Measurements from ENCODE around the gene ACTG1. TPM values are rescaled to one million over a fixed set of nuclear protein-coding genes. Genes with fewer than 3 reads are reported as not detected.

The ACTG1 gene
- total RNA-seq, 1 donor from 2014 or later = 4,391 TPM

DNA sequence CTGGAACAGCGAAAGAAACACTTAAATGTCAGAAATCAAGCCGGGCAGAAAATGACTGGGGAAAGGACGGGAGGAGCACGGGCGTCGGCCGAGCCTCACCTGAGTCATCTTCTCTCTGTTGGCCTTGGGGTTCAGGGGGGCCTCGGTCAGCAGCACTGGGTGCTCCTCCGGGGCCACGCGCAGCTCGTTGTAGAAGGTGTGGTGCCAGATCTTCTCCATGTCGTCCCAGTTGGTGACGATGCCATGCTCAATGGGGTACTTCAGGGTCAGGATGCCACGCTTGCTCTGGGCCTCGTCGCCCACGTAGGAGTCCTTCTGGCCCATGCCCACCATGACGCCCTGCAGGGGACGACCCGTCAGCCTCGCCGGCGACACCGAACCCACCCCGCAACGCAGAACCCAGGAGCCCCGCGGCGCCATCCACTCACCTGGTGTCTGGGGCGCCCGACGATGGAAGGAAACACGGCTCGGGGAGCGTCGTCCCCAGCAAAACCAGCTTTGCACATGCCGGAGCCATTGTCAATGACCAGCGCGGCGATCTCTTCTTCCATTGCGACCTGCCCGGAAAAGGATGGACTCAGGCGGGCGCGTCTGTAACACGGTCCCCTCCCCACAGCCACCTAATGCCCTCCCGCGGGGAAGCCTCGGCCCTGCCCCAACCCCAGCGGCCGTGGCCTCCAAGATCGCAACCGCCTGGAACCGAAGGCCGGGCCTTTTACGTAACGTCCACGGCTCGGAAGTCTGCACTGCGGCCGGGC, 616 bp downstream of the ACTG1 start:
- peaks cover 44% of the 10 kb centered on the region for H3K36me3 Mint-ChIP-seq
- peaks cover 39% of the 10 kb centered on the region for H3K4me1 Mint-ChIP-seq
- H3K4me3 Mint-ChIP-seq = peak overlapping the region; percentile 99
- H3K27ac Mint-ChIP-seq = peak overlapping the region; percentile 99
- no peak for DNase-seq (ENCODE audit: low spot score in 2 of 2, unreplicated experiment in 2 of 2)
- TF ChIP-seq, protein P1, sequence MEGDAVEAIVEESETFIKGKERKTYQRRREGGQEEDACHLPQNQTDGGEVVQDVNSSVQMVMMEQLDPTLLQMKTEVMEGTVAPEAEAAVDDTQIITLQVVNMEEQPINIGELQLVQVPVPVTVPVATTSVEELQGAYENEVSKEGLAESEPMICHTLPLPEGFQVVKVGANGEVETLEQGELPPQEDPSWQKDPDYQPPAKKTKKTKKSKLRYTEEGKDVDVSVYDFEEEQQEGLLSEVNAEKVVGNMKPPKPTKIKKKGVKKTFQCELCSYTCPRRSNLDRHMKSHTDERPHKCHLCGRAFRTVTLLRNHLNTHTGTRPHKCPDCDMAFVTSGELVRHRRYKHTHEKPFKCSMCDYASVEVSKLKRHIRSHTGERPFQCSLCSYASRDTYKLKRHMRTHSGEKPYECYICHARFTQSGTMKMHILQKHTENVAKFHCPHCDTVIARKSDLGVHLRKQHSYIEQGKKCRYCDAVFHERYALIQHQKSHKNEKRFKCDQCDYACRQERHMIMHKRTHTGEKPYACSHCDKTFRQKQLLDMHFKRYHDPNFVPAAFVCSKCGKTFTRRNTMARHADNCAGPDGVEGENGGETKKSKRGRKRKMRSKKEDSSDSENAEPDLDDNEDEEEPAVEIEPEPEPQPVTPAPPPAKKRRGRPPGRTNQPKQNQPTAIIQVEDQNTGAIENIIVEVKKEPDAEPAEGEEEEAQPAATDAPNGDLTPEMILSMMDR (IDR thresholded peaks at IDR 0.05; ENCODE audit: unreplicated experiment) = no peak
- peaks cover 3% of the 10 kb centered on the region for H3K9me3 Mint-ChIP-seq
- no peaks in the 10 kb centered on the region for H3K27me3 Mint-ChIP-seq (ENCODE audit: low read depth)

DNA sequence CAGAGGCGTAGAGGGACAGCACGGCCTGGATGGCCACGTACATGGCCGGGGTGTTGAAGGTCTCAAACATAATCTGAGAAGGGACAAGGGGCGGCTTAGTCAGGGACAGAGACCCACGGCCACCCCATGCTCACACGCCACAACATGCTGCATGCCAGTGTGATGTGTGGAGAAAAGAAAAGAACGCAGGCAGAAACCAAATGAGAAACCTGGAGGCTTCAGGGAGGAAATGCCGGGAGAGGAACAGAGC, 1.1 kb downstream of the ACTG1 start:
- TF ChIP-seq, protein P1 (IDR thresholded peaks at IDR 0.05; ENCODE audit: unreplicated experiment) = no peak
- Mint-ChIP-seq H3K36me3 (peaks cover 44% of the 10 kb centered on the region), H3K27ac (peak overlapping the region; percentile 99), H3K27me3 (ENCODE audit: low read depth) (no peaks in the 10 kb centered on the region), H3K4me3 (peak overlapping the region; percentile 99), H3K9me3 (peaks cover 3% of the 10 kb centered on the region), H3K4me1 (peaks cover 35% of the 10 kb centered on the region)
- no peak for DNase-seq (ENCODE audit: low spot score in 2 of 2, unreplicated experiment in 2 of 2)

DNA sequence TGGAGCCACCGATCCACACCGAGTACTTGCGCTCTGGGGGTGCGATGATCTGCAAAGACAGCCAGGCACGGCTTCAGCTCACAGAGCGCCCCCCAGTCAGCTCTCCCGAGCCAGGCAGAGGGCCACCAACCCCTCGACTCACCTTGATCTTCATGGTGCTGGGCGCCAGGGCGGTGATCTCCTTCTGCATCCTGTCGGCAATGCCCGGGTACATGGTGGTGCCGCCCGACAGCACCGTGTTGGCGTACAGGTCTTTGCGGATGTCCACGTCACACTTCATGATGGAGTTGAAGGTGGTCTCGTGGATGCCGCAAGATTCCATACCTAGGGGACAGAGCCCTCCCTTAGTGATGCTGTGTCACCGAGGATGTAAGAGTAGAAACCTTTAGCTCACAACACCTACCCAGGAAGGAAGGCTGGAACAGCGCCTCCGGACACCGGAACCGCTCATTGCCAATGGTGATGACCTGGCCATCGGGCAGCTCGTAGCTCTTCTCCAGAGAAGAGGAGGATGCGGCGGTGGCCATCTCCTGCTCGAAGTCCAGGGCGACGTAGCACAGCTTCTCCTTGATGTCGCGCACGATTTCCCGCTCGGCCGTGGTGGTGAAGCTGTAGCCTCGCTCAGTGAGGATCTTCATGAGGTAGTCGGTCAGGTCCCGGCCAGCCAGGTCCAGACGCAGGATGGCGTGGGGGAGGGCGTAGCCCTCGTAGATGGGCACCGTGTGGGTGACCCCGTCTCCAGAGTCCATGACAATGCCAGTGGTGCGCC, 1.6 kb downstream of the ACTG1 start:
- Mint-ChIP-seq H3K9me3 (peaks cover 3% of the 10 kb centered on the region), H3K4me3 (peak overlapping the region; percentile 99), H3K4me1 (peaks cover 31% of the 10 kb centered on the region), H3K36me3 (peaks cover 44% of the 10 kb centered on the region), H3K27ac (peak overlapping the region; percentile 99), H3K27me3 (ENCODE audit: low read depth) (no peaks in the 10 kb centered on the region)
- TF ChIP-seq, protein P1 (IDR thresholded peaks at IDR 0.05; ENCODE audit: unreplicated experiment) = no peak
- DNase-seq (ENCODE audit: low spot score in 2 of 2, unreplicated experiment in 2 of 2) = no peak

- Mint-ChIP-seq H3K36me3 (peaks cover 44% of the 10 kb centered on the region), H3K4me3 (peak overlapping the region; percentile 99), H3K4me1 (peaks cover 27% of the 10 kb centered on the region), H3K27me3 (ENCODE audit: low read depth) (no peaks in the 10 kb centered on the region), H3K27ac (peak overlapping the region; percentile 99), H3K9me3 (peaks cover 3% of the 10 kb centered on the region)
- TF ChIP-seq, protein P1 (IDR thresholded peaks at IDR 0.05; ENCODE audit: unreplicated experiment) = no peak
- no peak for DNase-seq (ENCODE audit: low spot score in 2 of 2, unreplicated experiment in 2 of 2)
Measured at GRCh38 chr17:81509972-81510784, 2.4 kb downstream of the ACTG1 start.

GRCh38 chr17:81509207-81509971, 3.2 kb downstream of the ACTG1 start:
- Mint-ChIP-seq H3K27ac (peak overlapping the region; percentile 88), H3K27me3 (ENCODE audit: low read depth) (no peaks in the 10 kb centered on the region), H3K4me3 (peak overlapping the region; percentile 99), H3K36me3 (peaks cover 44% of the 10 kb centered on the region), H3K9me3 (peaks cover 3% of the 10 kb centered on the region), H3K4me1 (peaks cover 25% of the 10 kb centered on the region)
- TF ChIP-seq, protein P1 (IDR thresholded peaks at IDR 0.05; ENCODE audit: unreplicated experiment) = no peak
- no peak for DNase-seq (ENCODE audit: low spot score in 2 of 2, unreplicated experiment in 2 of 2)

Data from mesothelial cell of epicardium (in vitro differentiated cells).